Activated CD8-positive, alpha-beta memory T cell treated with anti-CD3 and anti-CD28 coated beads, Interleukin-2, amount 50 U/mL, for 24 hours (primary cell): ENCODE data around the gene CACFD1.

ENCODE experiments used
- DNase-seq: peaks from one replicate; pipeline ENCODE4 v3.0.0-alpha.2; 2020; ENCODE audit errors: extremely low read depth

The CACFD1 gene

GRCh38 chr9:133459476-133460404 is at the start of gene CACFD1:
Gene CACFD1 (plus strand): TSS chr9:133459978. CDS start chr9:133460067, 89 bp downstream.
- peak; percentile 88 for DNase-seq

GRCh38 chr9:133415170-133415569 is 44.6 kb upstream of the CACFD1 start:
- no peak for DNase-seq

GRCh38 chr9:133417541-133418461 is 42.0 kb upstream of the CACFD1 start, which contains the start of gene REXO4:
Gene REXO4 (minus strand): TSS chr9:133418010. CDS start chr9:133417844, 166 bp downstream.
- peak; percentile 67 for DNase-seq

GRCh38 chr9:133419005-133419404 is 40.8 kb upstream of the CACFD1 start:
- no peak for DNase-seq

GRCh38 chr9:133420392-133420827 is 39.4 kb upstream of the CACFD1 start:
- no peak for DNase-seq

- DNase-seq, result no peak
Observed at GRCh38 chr9:133421615-133422542, 37.9 kb upstream of the CACFD1 start, which contains the start of gene ADAMTS13. Gene ADAMTS13 (plus strand): TSS chr9:133422367. CDS start chr9:133422444, 77 bp downstream.

GRCh38 chr9:133423216-133423615 is 36.6 kb upstream of the CACFD1 start:
- no peak for DNase-seq

GRCh38 chr9:133424187-133424586 is 35.6 kb upstream of the CACFD1 start:
- DNase-seq, result no peak

- DNase-seq, result no peak
Observed at GRCh38 chr9:133425049-133425632, 34.6 kb upstream of the CACFD1 start.

- DNase-seq, result no peak
Observed at GRCh38 chr9:133426011-133426410, 33.8 kb upstream of the CACFD1 start.

- no peak for DNase-seq
Observed at GRCh38 chr9:133427658-133428348, 32.0 kb upstream of the CACFD1 start.

GRCh38 chr9:133428617-133429101 is 31.1 kb upstream of the CACFD1 start:
- no peak for DNase-seq

- no peak for DNase-seq
Observed at GRCh38 chr9:133429214-133429613, 30.6 kb upstream of the CACFD1 start.

GRCh38 chr9:133429641-133430161 is 30.1 kb upstream of the CACFD1 start:
- no peak for DNase-seq

- no peak for DNase-seq
Observed at GRCh38 chr9:133430244-133430643, 29.5 kb upstream of the CACFD1 start.

GRCh38 chr9:133433351-133433843 is 26.4 kb upstream of the CACFD1 start:
- DNase-seq, result no peak

GRCh38 chr9:133436681-133437080 is 23.1 kb upstream of the CACFD1 start:
- DNase-seq, result no peak

- no peak for DNase-seq
Observed at GRCh38 chr9:133437753-133438531, 21.8 kb upstream of the CACFD1 start.

GRCh38 chr9:133439337-133439736 is 20.4 kb upstream of the CACFD1 start:
- no peak for DNase-seq
